MM.1S (cell line): Measurements from ENCODE around the gene ENTPD3.

Source experiments
- DNase-seq: peaks from one replicate; pipeline ENCODE4 v3.0.0-alpha.2; 2015
- H2AFZ ChIP-seq: fragments of 300-600 bp; sonication (generic); 2 replicates; pipeline ENCODE4 v1.6.0; 2016; ENCODE audit warnings: antibody characterized with exemption, low read length
- H3F3A ChIP-seq: fragments of 300-600 bp; sonication (generic); 2 replicates; pipeline ENCODE4 v1.6.1; 2016; ENCODE audit warnings: mild to moderate bottlenecking, antibody characterized with exemption, low read length, moderate library complexity, mixed read lengths; ENCODE audit not compliant: insufficient read depth
- H3K27ac ChIP-seq: fragments of 300-600 bp; sonication (generic); 2 replicates; pipeline ENCODE4 v1.5.1; 2016; ENCODE audit warnings: mild to moderate bottlenecking, low read length
- H3K27me3 ChIP-seq: fragments of 300-600 bp; sonication (generic); replicated peaks from 2 replicates; pipeline ENCODE4 v1.6.0; 2016; ENCODE audit warnings: low read length; ENCODE audit not compliant: insufficient read depth
- H3K36me3 ChIP-seq: fragments of 300-600 bp; sonication (generic); replicated peaks from 2 replicates; pipeline ENCODE4 v1.6.1; 2016; ENCODE audit warnings: mild to moderate bottlenecking, low read length, mixed read lengths; ENCODE audit not compliant: insufficient read depth
- H3K4me1 ChIP-seq: fragments of 300-600 bp; sonication (generic); 2 replicates; pipeline ENCODE4 v1.6.1; 2016; ENCODE audit warnings: low read length, mixed read lengths
- H3K4me2 ChIP-seq: fragments of 300-600 bp; sonication (generic); 2 replicates; pipeline ENCODE4 v1.6.0; 2016; ENCODE audit warnings: low read depth, low read length
- H3K4me3 ChIP-seq: fragments of 300-600 bp; sonication (generic); 2 replicates; pipeline ENCODE4 v1.5.1; 2016; ENCODE audit warnings: low read length, mixed read lengths
- H3K79me2 ChIP-seq: fragments of 300-600 bp; sonication (generic); 2 replicates; pipeline ENCODE4 v1.6.1; 2016; ENCODE audit warnings: mixed run types, low read length, mixed read lengths
- H3K9ac ChIP-seq: fragments of 300-600 bp; sonication (generic); 2 replicates; pipeline ENCODE4 v1.6.1; 2016; ENCODE audit warnings: low read length, mixed read lengths
- H3K9me2 ChIP-seq: fragments of 300-600 bp; sonication (generic); replicated peaks from 2 replicates; pipeline ENCODE4 v1.6.1; 2016; ENCODE audit warnings: mild to moderate bottlenecking, low read length, mixed read lengths; ENCODE audit not compliant: insufficient read depth
- H3K9me3 ChIP-seq: fragments of 300-600 bp; sonication (generic); replicated peaks from 2 replicates; pipeline ENCODE4 v1.6.1; 2016; ENCODE audit warnings: mild to moderate bottlenecking, low read length, mixed read lengths; ENCODE audit not compliant: insufficient read depth
- H4K20me1 ChIP-seq: fragments of 300-600 bp; sonication (generic); 2 replicates; pipeline ENCODE4 v1.6.1; 2016; ENCODE audit warnings: mild to moderate bottlenecking, low read length, moderate library complexity, mixed read lengths; ENCODE audit not compliant: insufficient read depth
- CTCF ChIP-seq: fragments of 300-600 bp; sonication (generic); IDR thresholded peaks from 2 replicates; pipeline ENCODE4 v1.5.1; 2016; ENCODE audit warnings: antibody characterized with exemption, low read length, mixed read lengths
- EZH2 ChIP-seq: fragments of 300-600 bp; sonication (generic); optimal IDR thresholded peaks from 2 replicates; pipeline ENCODE3; 2017; ENCODE audit warnings: low read depth, mild to moderate bottlenecking, antibody characterized with exemption, low read length, mixed read lengths
- EZH2phosphoT487 ChIP-seq: fragments of 300-600 bp; sonication (generic); IDR thresholded peaks from 2 replicates; pipeline ENCODE4 v1.6.1; 2018; ENCODE audit warnings: antibody characterized with exemption, low read length

The ENTPD3 gene

GRCh38 chr3:40452876-40453730, 66.1 kb downstream of the ENTPD3 start:
- H3F3A ChIP-seq, result peaks cover 6% of the 10 kb centered on the region
- H3K36me3 ChIP-seq, result peaks cover under 1% of the 10 kb centered on the region
- H3K4me3 ChIP-seq, result peak overlapping the region; percentile 92
- H3K4me1 ChIP-seq, result peaks cover 9% of the 10 kb centered on the region; the same call in 1 of the 2 replicates
- peak; percentile 99 for DNase-seq
- H2AFZ ChIP-seq, result peak overlapping the region; percentile 95
- peak overlapping the region; percentile 71; the same call in 1 of the 2 replicates for H3K27ac ChIP-seq
- peak overlapping the region; percentile 96 for H3K4me2 ChIP-seq
- TF ChIP-seq EZH2phosphoT487 (no peak), EZH2 (no peak), CTCF (no peak)
- peaks cover 10% of the 10 kb centered on the region for H3K79me2 ChIP-seq
- no peaks in the 10 kb centered on the region for H3K9me2 ChIP-seq
- H3K27me3 ChIP-seq, result no peaks in the 10 kb centered on the region
- H3K9me3 ChIP-seq, result no peaks in the 10 kb centered on the region
- no peaks in the 10 kb centered on the region for H4K20me1 ChIP-seq
- peak overlapping the region; percentile 82 for H3K9ac ChIP-seq

GRCh38 chr3:40453933-40454332, 66.9 kb downstream of the ENTPD3 start:
- peaks cover 16% of the 10 kb centered on the region for H3K4me1 ChIP-seq
- peaks cover 18% of the 10 kb centered on the region for H3K79me2 ChIP-seq
- no peaks in the 10 kb centered on the region for H3K9me2 ChIP-seq
- H3K4me3 ChIP-seq, result peak overlapping the region; percentile 92
- no peaks in the 10 kb centered on the region for H4K20me1 ChIP-seq
- no peaks in the 10 kb centered on the region for H3K9me3 ChIP-seq
- peaks cover 9% of the 10 kb centered on the region for H3K36me3 ChIP-seq
- TF ChIP-seq CTCF, result no peak
- no peak for TF ChIP-seq EZH2phosphoT487
- no peak for TF ChIP-seq EZH2
- no peak for DNase-seq
- H3K4me2 ChIP-seq, result peak overlapping the region; percentile 82
- no peaks in the 10 kb centered on the region for H3K27me3 ChIP-seq
- H2AFZ ChIP-seq, result peak overlapping the region; percentile 86
- H3K9ac ChIP-seq, result peak overlapping the region; percentile 60; the same call in 1 of the 2 replicates
- no peak overlapping the region for H3K27ac ChIP-seq
- H3F3A ChIP-seq, result peaks cover 6% of the 10 kb centered on the region

GRCh38 chr3:40455328-40455727, 68.3 kb downstream of the ENTPD3 start:
- Histone ChIP-seq H3K79me2 (peaks cover 30% of the 10 kb centered on the region), H2AFZ (no peak overlapping the region), H3K9ac (no peak overlapping the region), H3F3A (peaks cover 6% of the 10 kb centered on the region), H3K27ac (no peak overlapping the region), H3K27me3 (no peaks in the 10 kb centered on the region), H4K20me1 (peaks cover 5% of the 10 kb centered on the region; the same call in 1 of the 2 replicates), H3K4me2 (no peak overlapping the region), H3K9me2 (no peaks in the 10 kb centered on the region), H3K4me3 (no peak overlapping the region), H3K36me3 (peaks cover 9% of the 10 kb centered on the region), H3K4me1 (peaks cover 16% of the 10 kb centered on the region), H3K9me3 (no peaks in the 10 kb centered on the region)
- DNase-seq, result no peak
- TF ChIP-seq EZH2, result no peak
- TF ChIP-seq CTCF, result no peak
- no peak for TF ChIP-seq EZH2phosphoT487
